UCSD-AML1 (cell line): ENCODE measurements around the gene OXNAD1.
"Not testable (repeated sequence)": the region's sequence is repeated elsewhere in the genome, so short reads cannot be mapped to it uniquely, and the experiment has no call there.

Experiments used
- DNase-seq: peaks from one replicate; lab custom pipeline; 2025; ENCODE audit not compliant: unreplicated experiment; lab: John Stamatoyannopoulos, UW

The OXNAD1 gene

GRCh38 chr3:16303037-16303575 lies 38.1 kb downstream of the OXNAD1 start:
- DNase-seq, result no peak

DNA sequence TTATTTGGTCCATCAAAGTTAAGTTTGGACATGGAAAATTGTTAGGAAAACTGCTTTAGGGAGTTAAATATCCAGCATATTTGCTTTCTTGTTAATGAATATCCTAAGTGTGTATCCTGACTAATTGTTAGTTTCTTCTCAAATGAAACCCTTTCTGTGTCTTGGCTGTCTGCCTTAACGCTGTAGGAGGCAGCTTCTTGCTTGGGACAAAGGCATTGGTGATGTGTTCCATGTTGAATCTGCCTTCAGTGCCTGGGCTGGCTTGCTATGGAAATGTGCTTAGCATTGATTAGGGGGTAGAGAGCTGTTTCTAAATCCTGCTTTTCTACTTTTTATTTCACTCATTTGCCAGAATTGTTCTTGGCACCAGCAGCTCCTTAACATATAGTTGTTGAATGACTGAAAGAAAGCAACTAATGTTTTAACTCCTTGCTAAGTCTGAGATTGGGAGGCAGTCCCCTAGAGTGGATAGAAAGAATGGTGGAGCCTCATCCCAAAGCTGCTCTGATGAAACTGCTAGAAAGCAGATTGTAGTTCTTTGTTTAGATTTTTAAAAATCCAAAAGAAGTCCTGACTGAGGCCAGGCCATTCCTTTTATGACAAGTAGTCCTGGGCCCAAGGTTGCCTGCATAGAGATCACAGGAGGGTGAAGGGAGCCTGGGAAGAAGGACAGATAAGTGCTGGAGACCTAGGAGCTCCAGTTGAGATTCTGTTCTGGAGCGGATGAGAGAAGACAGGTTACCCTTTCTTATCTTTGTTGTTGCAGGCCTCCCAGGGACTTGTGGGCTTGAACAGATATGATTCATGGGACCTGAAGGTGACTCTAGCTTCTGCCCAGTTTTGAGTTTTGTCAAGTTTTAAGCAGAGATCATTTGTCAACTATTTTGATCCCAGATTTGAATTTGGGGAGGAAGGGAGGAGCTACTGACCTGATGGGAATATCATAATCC lies 39.3 kb downstream of the OXNAD1 start:
- DNase-seq, result no peak

DNA sequence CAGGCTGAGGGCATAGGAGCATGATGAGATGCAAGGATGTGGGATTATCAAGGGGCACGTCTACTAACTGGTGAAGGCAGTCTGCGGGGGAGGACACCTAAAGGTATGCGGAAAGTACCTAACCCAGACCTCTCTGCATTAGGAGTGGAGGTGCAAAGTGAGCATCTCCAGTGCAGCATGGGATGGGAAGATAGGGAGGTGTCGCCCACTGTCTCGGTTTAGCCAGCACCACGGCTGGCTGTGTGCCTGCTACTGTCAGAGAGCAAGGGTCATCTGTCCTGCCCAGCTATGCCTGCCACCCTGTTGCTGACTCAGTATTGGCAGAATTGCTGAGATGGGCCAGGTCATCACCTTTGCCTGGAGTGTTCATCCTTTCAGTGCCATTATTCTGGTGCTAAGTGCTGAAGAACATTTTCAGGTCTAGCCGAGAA lies 40.1 kb downstream of the OXNAD1 start:
- no peak for DNase-seq

GRCh38 chr3:16307832-16308531 lies 43.0 kb downstream of the OXNAD1 start:
- DNase-seq, result no peak

GRCh38 chr3:16308727-16309126 lies 43.7 kb downstream of the OXNAD1 start:
- no peak for DNase-seq

- DNase-seq, result no peak
These were observed 44.5 kb downstream of the OXNAD1 start for GRCh38 chr3:16309558-16309957.

GRCh38 chr3:16310486-16310885 lies 45.5 kb downstream of the OXNAD1 start:
- DNase-seq, result not testable (repeated sequence)

DNA sequence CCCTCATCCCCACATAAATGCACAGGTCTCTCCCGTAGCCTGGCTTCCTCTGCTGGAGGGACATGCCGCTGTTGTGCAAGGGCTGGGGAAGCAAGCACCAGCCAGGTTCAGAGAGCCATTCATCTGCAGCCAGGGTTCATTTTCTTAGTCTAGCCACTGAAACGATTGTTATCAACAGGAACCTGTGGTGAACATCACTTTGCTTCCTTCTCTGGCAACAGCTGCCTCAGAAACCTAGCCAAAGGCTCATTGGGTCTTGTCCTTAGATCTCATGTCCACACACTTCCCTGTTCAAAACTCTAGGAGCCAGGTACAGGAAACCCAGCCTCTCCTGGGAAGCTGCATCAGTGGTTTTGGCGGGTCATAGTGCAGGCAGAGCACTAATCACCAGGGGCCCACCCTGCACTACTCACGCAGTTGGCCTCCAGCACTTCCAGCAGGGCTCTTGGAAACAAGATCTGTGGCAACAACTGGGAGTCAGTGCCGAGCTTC lies 47.0 kb downstream of the OXNAD1 start:
- peak; percentile 62 for DNase-seq

- DNase-seq, result no peak
These were observed 49.1 kb downstream of the OXNAD1 start for GRCh38 chr3:16313886-16314645.

- no peak for DNase-seq
These were observed 50.6 kb downstream of the OXNAD1 start for GRCh38 chr3:16315623-16316022.

DNA sequence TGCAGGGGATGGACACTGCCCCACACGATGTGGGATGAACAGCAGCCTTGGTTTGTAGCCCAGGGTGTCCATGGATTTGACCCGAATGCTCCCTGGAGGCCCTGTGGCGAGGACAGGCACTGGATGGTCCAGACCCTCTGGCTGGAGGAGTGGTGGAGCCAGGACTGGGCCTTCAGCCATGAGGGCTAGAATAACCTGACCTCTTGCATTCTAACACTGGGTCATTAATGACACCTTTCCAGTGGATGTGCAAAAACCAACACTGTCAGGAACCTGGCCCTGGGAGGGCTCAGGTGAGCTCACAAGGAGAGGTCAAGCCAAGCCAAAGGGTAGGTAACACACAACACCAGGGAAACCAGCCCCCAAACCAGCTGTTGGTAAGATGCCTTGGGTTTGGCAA lies 51.4 kb downstream of the OXNAD1 start:
- DNase-seq, result no peak

GRCh38 chr3:16316847-16317560 lies 52.0 kb downstream of the OXNAD1 start:
- DNase-seq, result no peak

DNA sequence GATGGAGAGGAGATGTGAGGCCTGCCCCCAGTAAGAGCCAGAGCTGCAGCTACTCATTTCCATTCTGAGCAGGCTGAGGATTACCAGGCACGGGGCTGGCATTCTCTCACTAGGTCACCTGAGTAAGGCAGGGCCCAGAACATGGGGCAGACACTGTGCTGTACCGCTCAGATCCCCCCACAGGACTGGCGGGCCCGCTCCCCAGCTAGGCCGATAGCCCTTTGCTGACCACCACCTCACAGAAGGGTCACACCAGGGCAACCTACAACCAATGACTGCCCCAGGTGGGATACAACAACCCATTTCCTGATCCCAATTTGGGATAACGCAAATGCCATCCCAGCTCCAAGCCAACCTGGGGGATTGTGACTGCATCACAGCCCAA lies 52.5 kb downstream of the OXNAD1 start:
- DNase-seq, result no peak

DNA sequence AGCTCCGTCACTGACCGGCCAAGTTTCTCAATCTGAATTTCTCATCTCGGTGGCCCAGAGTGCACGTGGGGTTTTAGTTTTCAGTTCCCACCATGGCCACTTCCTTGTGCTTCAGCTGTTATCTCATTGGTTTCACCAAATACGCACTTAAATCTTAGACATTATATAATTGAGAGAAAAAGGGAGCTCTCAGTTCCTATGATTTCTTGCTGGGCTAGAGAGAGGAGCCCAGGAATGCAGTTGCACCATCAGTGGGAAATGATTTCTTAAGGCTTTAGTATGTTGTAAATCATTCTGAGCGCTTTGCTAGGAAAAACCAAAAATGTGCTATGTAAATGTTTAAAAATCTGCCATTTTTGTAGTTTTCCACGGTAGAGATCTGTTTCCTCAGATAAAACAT lies 53.2 kb downstream of the OXNAD1 start:
- DNase-seq, result no peak

- no peak for DNase-seq
These were observed 54.3 kb downstream of the OXNAD1 start for GRCh38 chr3:16319307-16319706.

- no peak for DNase-seq
These were observed 54.7 kb downstream of the OXNAD1 start for GRCh38 chr3:16319723-16320122.

GRCh38 chr3:16320711-16321110 lies 55.7 kb downstream of the OXNAD1 start:
- no peak for DNase-seq

DNA sequence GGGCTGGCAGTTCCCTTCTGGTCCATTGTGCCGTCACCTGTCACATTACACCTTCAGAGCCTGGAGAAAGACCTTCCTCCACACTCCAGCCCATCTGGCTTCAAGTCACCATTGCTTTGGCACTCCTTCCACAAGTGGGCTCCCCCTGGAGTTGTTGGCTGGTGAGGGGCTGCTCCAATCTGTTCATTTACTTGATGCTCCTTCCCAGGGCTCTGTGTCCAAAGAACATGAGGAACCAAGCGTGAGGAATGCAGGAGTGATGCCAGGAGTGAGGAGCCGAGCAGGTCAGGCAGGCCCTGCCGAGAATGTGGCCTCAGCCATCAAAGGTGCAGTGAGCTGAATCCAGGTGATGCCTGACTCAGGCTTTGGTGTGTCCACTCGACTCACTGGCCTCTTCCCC lies 57.2 kb downstream of the OXNAD1 start:
- no peak for DNase-seq

GRCh38 chr3:16323737-16324136 lies 58.7 kb downstream of the OXNAD1 start:
- DNase-seq, result no peak

GRCh38 chr3:16325850-16326249 lies 60.8 kb downstream of the OXNAD1 start:
- DNase-seq, result no peak
